Measurements from ENCODE around the gene EFNA2.
A peak's percentile ranks its signal among the peaks of the same experiment; 100 is the strongest.
"Not testable (repeated sequence)": the region's sequence is repeated elsewhere in the genome, so short reads cannot be mapped to it uniquely, and the experiment has no call there.

Gene EFNA2

DNA sequence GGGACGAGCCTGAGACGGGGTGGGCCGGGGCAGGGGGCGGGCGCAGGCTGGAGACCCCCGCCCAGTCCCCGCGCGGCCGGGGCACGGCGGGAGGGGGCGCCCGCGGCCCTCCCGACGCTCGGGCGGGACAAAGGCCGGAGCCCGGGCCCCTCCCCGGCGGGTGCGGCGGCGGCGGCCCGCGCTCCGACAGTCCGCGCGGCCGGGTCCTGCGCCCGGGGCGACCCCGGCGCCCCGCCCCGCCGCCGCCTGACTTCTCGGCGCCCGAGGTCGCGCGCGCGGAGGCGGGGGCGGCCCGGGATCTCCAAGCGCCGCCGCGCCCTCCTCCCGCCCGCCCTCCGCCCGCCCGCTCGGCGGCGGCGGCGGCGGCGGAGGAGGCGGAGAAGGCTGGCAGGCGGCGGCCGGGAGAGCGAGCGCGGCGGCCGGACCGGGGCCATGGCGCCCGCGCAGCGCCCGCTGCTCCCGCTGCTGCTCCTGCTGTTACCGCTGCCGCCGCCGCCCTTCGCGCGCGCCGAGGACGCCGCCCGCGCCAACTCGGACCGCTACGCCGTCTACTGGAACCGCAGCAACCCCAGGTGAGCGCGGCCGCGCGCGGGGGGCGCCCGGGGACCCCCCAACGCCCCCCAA, at the start of gene EFNA2:
TSS of gene EFNA2 (plus strand) at position 137 of the 624 bp plus-strand sequence. CDS start at position 433, 296 bp downstream.
- no peak for DNase-seq

GRCh38 chr19:1236576-1236975, 49.1 kb upstream of the EFNA2 start:
- no peak for DNase-seq

- DNase-seq: no peak
Observed at GRCh38 chr19:1237027-1237659, 48.5 kb upstream of the EFNA2 start.

- no peak for DNase-seq
Observed at GRCh38 chr19:1237754-1238368, 47.8 kb upstream of the EFNA2 start, which contains the start of gene CBARP. Gene CBARP, minus strand, starts transcription at chr19:1238005. Its CDS starts 1,905 bp downstream, at chr19:1236100.

DNA sequence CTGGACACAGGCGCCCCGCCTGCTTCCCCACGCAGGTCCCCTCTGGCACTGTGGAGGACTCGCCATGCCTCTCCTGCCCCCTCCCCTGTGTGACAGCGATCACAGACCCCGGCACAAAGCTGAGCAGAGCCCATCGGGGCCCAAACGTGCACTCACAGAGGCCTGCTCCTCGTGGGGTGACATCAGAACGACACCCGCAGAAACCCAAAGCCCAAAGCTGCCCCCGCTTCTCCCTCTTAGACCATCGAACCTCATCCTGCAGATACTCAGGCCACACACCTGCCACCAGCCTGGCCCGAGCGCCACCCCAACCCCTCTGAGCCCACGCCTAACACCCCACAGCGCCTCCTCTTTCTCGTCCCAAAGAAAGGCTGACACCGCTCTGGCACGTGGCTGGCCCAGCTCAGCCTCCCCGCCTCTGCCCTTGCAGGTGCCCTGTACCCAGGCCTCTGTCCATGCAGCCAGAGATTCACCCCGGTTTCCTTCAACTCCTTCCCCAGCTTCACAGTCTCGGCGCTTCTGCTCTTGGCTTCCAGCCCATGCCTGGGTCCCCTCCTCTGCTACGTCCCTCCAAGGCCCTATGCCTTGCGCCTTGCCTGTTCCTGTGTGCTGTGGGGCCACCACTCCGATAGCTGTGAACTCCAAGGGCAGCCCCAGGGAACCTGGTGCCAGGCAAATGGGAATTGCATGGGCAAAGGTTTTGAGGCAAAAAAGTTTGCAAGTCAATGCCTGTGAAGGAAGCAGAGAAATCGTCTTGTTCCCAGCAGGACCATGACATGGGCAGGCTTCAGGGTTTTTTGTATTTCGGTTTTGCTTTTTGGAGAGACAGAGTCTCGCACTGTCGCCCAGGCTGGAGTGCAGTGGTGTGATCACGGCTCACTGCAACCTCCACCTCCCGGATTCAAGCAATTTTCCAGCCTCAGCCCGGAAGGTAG, 47.0 kb upstream of the EFNA2 start:
- no peak for DNase-seq

GRCh38 chr19:1239420-1239795, 46.3 kb upstream of the EFNA2 start:
- no peak for DNase-seq

DNA sequence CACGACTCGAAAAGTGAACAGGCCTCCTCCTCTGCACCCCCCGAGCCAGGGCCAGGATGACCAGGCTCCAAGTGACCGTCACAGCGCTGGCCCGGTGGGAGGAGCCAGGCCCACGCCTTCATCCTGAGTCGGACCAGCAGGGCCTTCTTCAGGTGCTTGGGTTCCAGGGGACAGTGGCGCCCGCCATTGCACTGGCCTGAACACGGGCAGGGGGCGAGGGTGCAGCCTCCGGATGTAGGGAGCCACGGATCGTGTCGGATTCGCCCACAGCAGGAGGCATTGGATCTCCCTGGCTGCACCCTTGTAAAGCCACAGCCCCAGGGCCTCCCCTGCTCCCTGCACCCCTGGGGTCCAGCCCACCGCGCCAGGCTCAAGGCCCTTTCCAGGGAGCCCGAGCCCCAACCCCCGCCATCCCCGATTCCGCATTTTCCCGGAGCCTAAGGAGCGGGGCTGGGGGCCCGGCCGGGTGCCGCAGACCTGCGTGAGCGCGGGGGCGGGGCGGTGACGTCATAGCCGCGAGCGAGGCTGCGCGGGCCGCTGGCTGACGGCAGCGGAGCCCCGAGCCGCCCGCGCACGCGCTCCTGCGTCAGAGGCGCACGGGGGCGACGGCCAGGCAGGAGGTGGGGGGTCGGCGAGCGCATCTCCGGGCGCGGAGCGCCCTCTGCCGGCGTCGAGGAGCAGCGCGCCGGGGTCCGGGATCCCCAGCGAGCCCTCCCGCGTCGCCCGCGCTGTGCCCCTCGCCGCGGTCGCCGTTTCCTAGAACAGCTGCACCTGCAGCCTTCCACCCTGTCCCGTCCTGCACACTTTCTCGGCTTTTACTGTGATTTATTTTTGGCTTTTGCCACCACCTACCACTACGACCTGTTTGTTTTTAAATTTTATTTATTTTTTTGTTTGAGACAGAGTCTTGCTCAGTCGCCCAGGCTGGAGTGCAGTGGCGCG, 45.6 kb upstream of the EFNA2 start:
- peak; percentile 89 for DNase-seq

GRCh38 chr19:1240925-1241324, 44.7 kb upstream of the EFNA2 start:
- DNase-seq: no peak

- DNase-seq: peak; percentile 90
Observed at GRCh38 chr19:1241417-1242095, 44.1 kb upstream of the EFNA2 start, which contains the start of gene ATP5F1D. Gene ATP5F1D, plus strand, starts transcription at chr19:1241751. Its CDS starts 100 bp downstream, at chr19:1241851.

DNA sequence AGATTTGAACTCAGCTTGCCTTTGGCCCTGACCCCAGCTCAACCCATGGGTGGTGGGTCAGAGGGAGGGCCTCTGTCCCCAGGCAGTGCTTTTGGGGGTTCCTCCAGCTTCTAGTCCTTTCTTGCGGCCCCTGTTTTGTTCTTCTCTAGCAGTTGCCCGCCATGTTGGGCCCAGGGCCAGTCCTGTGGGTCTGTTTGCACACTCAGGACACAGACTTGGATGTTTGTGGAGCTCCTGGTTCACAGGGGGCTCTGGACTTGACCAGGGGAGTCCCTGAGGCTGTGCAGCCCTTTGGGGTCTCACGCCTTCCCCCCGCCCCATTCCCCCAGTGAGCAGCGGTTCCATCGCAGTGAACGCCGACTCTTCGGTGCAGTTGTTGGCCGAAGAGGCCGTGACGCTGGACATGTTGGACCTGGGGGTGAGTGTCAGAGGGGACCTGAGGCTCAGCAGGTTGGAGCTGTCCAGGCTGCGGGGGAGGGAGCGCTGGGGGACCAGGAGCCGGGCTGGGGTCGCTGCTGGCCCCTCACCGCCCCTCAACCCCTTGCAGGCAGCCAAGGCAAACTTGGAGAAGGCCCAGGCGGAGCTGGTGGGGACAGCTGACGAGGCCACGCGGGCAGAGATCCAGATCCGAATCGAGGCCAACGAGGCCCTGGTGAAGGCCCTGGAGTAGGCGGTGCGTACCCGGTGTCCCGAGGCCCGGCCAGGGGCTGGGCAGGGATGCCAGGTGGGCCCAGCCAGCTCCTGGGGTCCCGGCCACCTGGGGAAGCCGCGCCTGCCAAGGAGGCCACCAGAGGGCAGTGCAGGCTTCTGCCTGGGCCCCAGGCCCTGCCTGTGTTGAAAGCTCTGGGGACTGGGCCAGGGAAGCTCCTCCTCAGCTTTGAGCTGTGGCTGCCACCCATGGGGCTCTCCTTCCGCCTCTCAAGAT, 41.6 kb upstream of the EFNA2 start:
- DNase-seq: peak; percentile 81

- no peak for DNase-seq
Observed at GRCh38 chr19:1244693-1245451, 40.8 kb upstream of the EFNA2 start.

DNA sequence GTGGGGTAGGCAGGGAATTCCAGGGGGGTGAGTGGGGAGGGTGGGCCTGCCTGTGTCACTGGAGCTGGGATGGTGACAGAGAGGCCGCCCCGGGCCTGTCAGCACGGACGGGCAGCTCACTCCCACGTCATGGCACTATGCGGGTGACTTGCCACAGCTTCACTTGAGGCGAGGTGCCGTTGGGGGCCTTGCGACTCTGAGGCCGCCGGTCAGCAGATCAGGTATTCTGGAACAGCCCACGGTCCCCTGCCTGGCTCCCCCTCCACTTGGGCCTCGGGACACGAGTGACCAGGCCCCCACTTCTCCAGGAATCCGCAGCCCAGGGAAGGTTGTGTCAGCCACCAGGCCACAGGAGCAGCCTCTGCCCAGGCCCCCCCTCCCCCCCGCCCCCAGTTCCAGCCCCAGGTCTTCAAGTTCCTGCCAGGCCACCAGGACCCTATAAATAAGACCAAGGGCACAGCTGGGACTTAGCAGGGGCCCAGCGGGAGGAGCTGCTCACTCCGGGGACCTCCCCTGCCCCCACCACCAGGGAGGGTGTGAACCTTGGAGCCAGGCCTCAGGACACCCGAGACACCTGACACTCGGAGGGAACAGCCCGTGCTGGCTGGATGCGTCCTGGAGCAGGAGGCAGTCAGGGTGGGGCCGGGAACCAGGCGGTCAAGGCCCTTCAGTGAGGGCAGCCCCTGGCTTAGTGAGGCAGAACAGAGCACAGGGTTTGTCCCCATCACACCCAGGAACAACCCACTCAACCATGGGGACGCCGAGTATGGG, 40.0 kb upstream of the EFNA2 start:
- no peak for DNase-seq

- not testable (repeated sequence) for DNase-seq
Observed at GRCh38 chr19:1246265-1247087, 39.2 kb upstream of the EFNA2 start.

DNA sequence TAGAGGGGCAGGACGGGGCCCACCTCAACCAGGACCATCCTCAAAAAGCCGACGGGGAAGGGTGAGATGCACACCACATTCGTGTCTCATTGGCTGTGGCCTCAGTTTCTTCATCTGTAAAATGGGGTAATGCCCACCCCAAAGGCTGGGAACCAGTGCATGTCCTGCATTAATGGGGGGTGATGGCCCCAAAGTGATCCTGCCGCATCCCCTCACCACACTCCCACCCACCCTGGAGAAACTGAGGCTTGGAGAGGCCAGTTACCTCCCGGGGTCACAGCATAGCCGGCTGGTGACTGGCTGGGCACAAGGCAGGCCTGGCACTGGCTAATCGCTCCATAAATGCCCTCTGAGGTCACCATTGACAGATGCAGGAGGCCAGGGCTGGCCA, 37.9 kb upstream of the EFNA2 start:
- no peak for DNase-seq

DNA sequence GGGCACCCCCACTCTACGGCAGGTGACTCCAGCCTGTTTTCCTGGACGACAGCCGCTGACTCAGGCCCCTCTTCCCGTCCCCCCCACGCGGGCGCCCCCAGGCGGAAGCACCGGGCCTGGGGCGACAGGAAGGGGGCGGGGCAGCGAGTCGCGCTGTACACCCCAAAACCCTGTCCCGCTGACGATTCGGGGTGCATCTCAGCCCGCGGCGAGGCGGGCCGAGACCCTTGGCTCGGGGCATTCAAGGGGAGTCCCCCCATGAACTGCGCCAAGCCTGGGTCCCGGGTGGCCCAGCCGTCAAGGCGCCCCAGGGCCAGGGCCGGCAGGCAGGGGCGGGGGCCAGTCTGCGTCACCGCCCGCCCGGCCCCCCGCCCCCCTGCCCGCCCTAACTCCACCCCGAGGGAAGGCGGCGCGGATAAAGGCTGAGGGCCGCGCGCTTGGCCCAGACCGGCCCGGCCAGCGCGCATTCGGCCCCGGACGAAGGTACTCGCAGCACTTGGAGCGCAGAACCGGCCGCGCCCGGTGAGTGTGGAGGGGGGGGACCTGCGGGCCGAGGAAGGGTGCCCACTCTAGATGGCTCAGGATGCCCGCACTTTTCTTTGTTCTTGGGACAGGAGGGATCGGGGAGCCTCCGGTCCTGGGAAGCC, 37.4 kb upstream of the EFNA2 start, which contains the start of gene MIDN:
TSS of gene MIDN (plus strand) at position 445 of the 647 bp plus-strand sequence. CDS start 1,714 bp downstream, outside the sequence.
- peak; percentile 69 for DNase-seq

DNA sequence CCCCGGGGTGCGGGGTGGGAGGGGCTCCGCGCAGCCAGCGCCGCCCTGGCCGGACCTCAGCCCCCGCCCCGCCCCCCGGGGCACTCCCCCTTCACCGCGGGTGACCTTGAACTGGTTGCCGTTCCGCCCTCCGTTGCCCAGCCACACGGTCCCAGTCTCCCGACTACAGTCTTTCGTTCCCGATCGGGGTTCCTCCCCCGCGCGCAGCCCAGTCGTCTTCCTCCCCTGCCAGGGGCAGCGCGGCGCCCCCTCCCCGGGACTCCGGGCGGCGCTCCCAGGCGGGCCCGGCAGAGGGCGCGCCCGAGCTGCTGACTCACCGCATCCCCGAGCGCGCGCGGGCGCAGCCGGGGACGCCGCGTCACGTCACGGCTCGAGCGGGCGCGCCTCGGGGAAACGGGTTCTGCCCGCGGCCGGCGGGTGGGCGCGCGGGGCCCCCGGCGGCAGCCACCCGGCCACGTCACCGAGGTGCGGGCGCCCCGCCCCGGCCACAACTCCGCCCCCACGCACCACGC, 36.8 kb upstream of the EFNA2 start:
- DNase-seq: peak; percentile 72

All from NCI-H1436 (cell line).